ENCODE data around the gene ADAT3.
A peak's percentile ranks its signal among the peaks of the same experiment; 100 is the strongest.

Gene ADAT3

GRCh38 chr19:1882786-1883692 is 22.2 kb upstream of the ADAT3 start:
- H3K9ac ChIP-seq (ENCODE audit: low read depth, low read length) = peak overlapping the region; percentile 71
- peaks cover 19% of the 10 kb centered on the region for H3K36me3 ChIP-seq (ENCODE audit: insufficient read depth, low read length)
- ATAC-seq (ENCODE audit: insufficient read depth, low read depth) = no peak
- DNase-seq = no peak
- H3K9me3 ChIP-seq (ENCODE audit: insufficient read depth, low read length, severe bottlenecking) = no peaks in the 10 kb centered on the region
- no peaks in the 10 kb centered on the region for H3K27me3 ChIP-seq (ENCODE audit: insufficient read depth, low read length, poor library complexity)
- H3K27ac ChIP-seq (ENCODE audit: low read length) = 0 out of 2 replicates have a peak overlapping the region, but pooled peaks have one; percentile 18
- peak overlapping the region; percentile 94 for H3K4me2 ChIP-seq (ENCODE audit: insufficient read depth, low read length)
- H4K20me1 ChIP-seq (ENCODE audit: insufficient read depth, low read length) = peaks cover 46% of the 10 kb centered on the region
- H3K79me2 ChIP-seq (ENCODE audit: insufficient read depth, low read length) = peaks cover 48% of the 10 kb centered on the region
- no peak overlapping the region for H2AFZ ChIP-seq (ENCODE audit: low read depth, low read length)
- H3K4me3 ChIP-seq (ENCODE audit: low read depth in 1 of 2, low read length in 2 of 2) = peak overlapping the region in 1 of 2 experiments; percentile 70; a peak in 2 of 4 replicates
- no peak for TF ChIP-seq CTCF (IDR thresholded peaks at IDR 0.05; ENCODE audit: borderline replicate concordance, extremely low read depth, low read length, poor library complexity, severe bottlenecking)
- TF ChIP-seq EZH2 (IDR thresholded peaks at IDR 0.05; ENCODE audit: borderline replicate concordance, low read depth, low read length, severe bottlenecking) = no peak
- peaks cover 43% of the 10 kb centered on the region for H3K4me1 ChIP-seq (ENCODE audit: insufficient read depth, low read length)

- no peaks in the 10 kb centered on the region for H3K27me3 ChIP-seq (ENCODE audit: insufficient read depth, low read length, poor library complexity)
- peak overlapping the region; percentile 94 for H3K4me2 ChIP-seq (ENCODE audit: insufficient read depth, low read length)
- DNase-seq = no peak
- peaks cover 48% of the 10 kb centered on the region for H3K79me2 ChIP-seq (ENCODE audit: insufficient read depth, low read length)
- ATAC-seq (ENCODE audit: insufficient read depth, low read depth) = no peak
- peaks cover 19% of the 10 kb centered on the region for H3K36me3 ChIP-seq (ENCODE audit: insufficient read depth, low read length)
- TF ChIP-seq CTCF (IDR thresholded peaks at IDR 0.05; ENCODE audit: borderline replicate concordance, extremely low read depth, low read length, poor library complexity, severe bottlenecking) = no peak
- no peak for TF ChIP-seq EZH2 (IDR thresholded peaks at IDR 0.05; ENCODE audit: borderline replicate concordance, low read depth, low read length, severe bottlenecking)
- H3K27ac ChIP-seq (ENCODE audit: low read length) = peak overlapping the region; percentile 70
- peaks cover 46% of the 10 kb centered on the region for H4K20me1 ChIP-seq (ENCODE audit: insufficient read depth, low read length)
- H3K9ac ChIP-seq (ENCODE audit: low read depth, low read length) = peak overlapping the region; percentile 71
- peaks cover 43% of the 10 kb centered on the region for H3K4me1 ChIP-seq (ENCODE audit: insufficient read depth, low read length)
- H2AFZ ChIP-seq (ENCODE audit: low read depth, low read length) = no peak overlapping the region
- H3K4me3 ChIP-seq (ENCODE audit: low read depth in 1 of 2, low read length in 2 of 2) = peak overlapping the region; percentile 70 to 72; a peak in 3 of 4 replicates
- no peaks in the 10 kb centered on the region for H3K9me3 ChIP-seq (ENCODE audit: insufficient read depth, low read length, severe bottlenecking)
These were observed 21.4 kb upstream of the ADAT3 start for GRCh38 chr19:1883784-1884183.

- Histone ChIP-seq H2AFZ (ENCODE audit: low read depth, low read length) (peak overlapping the region; percentile 28; the same call in 1 of the 2 replicates), H3K36me3 (ENCODE audit: insufficient read depth, low read length) (peaks cover 19% of the 10 kb centered on the region), H3K27me3 (ENCODE audit: insufficient read depth, low read length, poor library complexity) (no peaks in the 10 kb centered on the region), H3K4me2 (ENCODE audit: insufficient read depth, low read length) (peak overlapping the region; percentile 94), H3K79me2 (ENCODE audit: insufficient read depth, low read length) (peaks cover 48% of the 10 kb centered on the region), H4K20me1 (ENCODE audit: insufficient read depth, low read length) (peaks cover 46% of the 10 kb centered on the region), H3K9me3 (ENCODE audit: insufficient read depth, low read length, severe bottlenecking) (no peaks in the 10 kb centered on the region), H3K4me1 (ENCODE audit: insufficient read depth, low read length) (peaks cover 43% of the 10 kb centered on the region), H3K4me3 (ENCODE audit: low read depth in 1 of 2, low read length in 2 of 2) (peak overlapping the region; percentile 70 to 72; a peak in 3 of 4 replicates), H3K27ac (ENCODE audit: low read length) (peak overlapping the region; percentile 70), H3K9ac (ENCODE audit: low read depth, low read length) (peak overlapping the region; percentile 71)
- DNase-seq (no peak), ATAC-seq (ENCODE audit: insufficient read depth, low read depth) (0 out of 3 replicates have a peak, but pooled peaks have one; percentile 13)
- TF ChIP-seq CTCF (IDR thresholded peaks at IDR 0.05; ENCODE audit: borderline replicate concordance, extremely low read depth, low read length, poor library complexity, severe bottlenecking) = no peak
- no peak for TF ChIP-seq EZH2 (IDR thresholded peaks at IDR 0.05; ENCODE audit: borderline replicate concordance, low read depth, low read length, severe bottlenecking)
These were observed 20.9 kb upstream of the ADAT3 start for GRCh38 chr19:1884291-1884718.
